HepG2 (cell line): ENCODE results near the gene SPCS1. TPM values are rescaled to one million over a fixed set of nuclear protein-coding genes. Genes with fewer than 3 reads are reported as not detected.

Experiments used
- CCDC6 ChIP-seq: sonication (generic); formaldehyde crosslinking; IDR thresholded peaks from 2 replicates; pipeline ENCODE4 v1.8.1; 2022; ENCODE audit warnings: mild to moderate bottlenecking, missing genetic modification reagents, moderate library complexity
- HHEX ChIP-seq: IDR thresholded peaks from 2 replicates; pipeline ENCODE4 v1.6.1; 2016; ENCODE audit warnings: control low read depth
- HOXA5 ChIP-seq: sonication (generic); formaldehyde crosslinking; IDR thresholded peaks from 2 replicates; pipeline ENCODE4 v1.4.0; 2020; ENCODE audit warnings: missing genetic modification reagents
- ISX ChIP-seq: sonication (generic); formaldehyde crosslinking; conservative IDR thresholded peaks from 2 replicates; pipeline ENCODE4 v1.5.0; 2020; ENCODE audit warnings: missing genetic modification reagents
- MAF1 ChIP-seq: sonication (generic); formaldehyde crosslinking; IDR thresholded peaks from 2 replicates; pipeline ENCODE4 v1.5.0; 2020; ENCODE audit warnings: missing genetic modification reagents, borderline replicate concordance
- PHB2 ChIP-seq: fragments of 450-650 bp; IDR thresholded peaks from 2 replicates; pipeline ENCODE4 v1.6.1; 2018; ENCODE audit not compliant: partially characterized antibody
- REXO4 ChIP-seq: sonication (generic); formaldehyde crosslinking; IDR thresholded peaks from 2 replicates; pipeline ENCODE4 v1.8.0; 2022; ENCODE audit warnings: missing genetic modification reagents, mild to moderate bottlenecking, borderline replicate concordance
- TARDBP ChIP-seq: sonication (generic); formaldehyde crosslinking; IDR thresholded peaks from 2 replicates; pipeline ENCODE4 v1.8.0; 2022; ENCODE audit warnings: mild to moderate bottlenecking, missing genetic modification reagents
- TBP ChIP-seq: sonication (generic); formaldehyde crosslinking; IDR thresholded peaks from 2 replicates; pipeline ENCODE4 v1.5.0; 2020; ENCODE audit warnings: missing genetic modification reagents
- THYN1 ChIP-seq: sonication (generic); formaldehyde crosslinking; IDR thresholded peaks from 2 replicates; pipeline ENCODE4 v1.8.1; 2023; ENCODE audit warnings: low read depth, mild to moderate bottlenecking, moderate library complexity, missing genetic modification reagents, borderline replicate concordance
- ZBTB20 ChIP-seq: sonication (generic); formaldehyde crosslinking; IDR thresholded peaks from 2 replicates; pipeline ENCODE4 v1.8.1; 2023; ENCODE audit warnings: missing genetic modification reagents, low read depth, mild to moderate bottlenecking, borderline replicate concordance
- ZFP36 ChIP-seq: fragments of 150-350 bp; IDR thresholded peaks from 2 replicates; pipeline ENCODE4 v1.6.1; 2018; ENCODE audit warnings: borderline replicate concordance, low read length, low read depth; ENCODE audit not compliant: partially characterized antibody
- ZFP36L1 ChIP-seq: sonication (generic); formaldehyde crosslinking; IDR thresholded peaks from 2 replicates; pipeline ENCODE4 v1.8.0; 2022; ENCODE audit warnings: mild to moderate bottlenecking, missing genetic modification reagents, moderate library complexity
- ZFP62 ChIP-seq: sonication (generic); formaldehyde crosslinking; IDR thresholded peaks from 2 replicates; pipeline ENCODE4 v1.4.0; 2020; ENCODE audit warnings: missing genetic modification reagents
- ZNF383 ChIP-seq: sonication (generic); formaldehyde crosslinking; IDR thresholded peaks from 2 replicates; pipeline ENCODE4 v1.4.0; 2020; ENCODE audit warnings: missing genetic modification reagents, mild to moderate bottlenecking, borderline replicate concordance
- ZNF839 ChIP-seq: sonication (generic); formaldehyde crosslinking; IDR thresholded peaks from 2 replicates; pipeline ENCODE4 v1.4.0; 2020; ENCODE audit warnings: missing genetic modification reagents, mild to moderate bottlenecking, borderline replicate concordance
- ZNF879 ChIP-seq: sonication (generic); formaldehyde crosslinking; IDR thresholded peaks from 2 replicates; pipeline ENCODE4 v1.8.1; 2023; ENCODE audit warnings: missing genetic modification reagents
- polyA plus RNA-seq, 8 experiments: library from polyadenylated mRNA; depleted of rRNA in 3 of 8; stranded (reverse) in 7 of 8; unstranded in 1 of 8; fragments of >200 nt; fragmentation: Illumina TruSeq in 4 of 8; extraction: Trizol in 4 of 8; gene quantifications; 2 replicates each; pipeline versions ENCODE4 v1.2.1 to v1.2.3, GENCODE V29; 2011 to 2016; ENCODE audit warnings: low read depth in 4 of 8, missing spikeins in 1 of 8, mixed read lengths in 1 of 8; ENCODE audit not compliant: insufficient read depth in 1 of 8
- total RNA-seq, 5 experiments: library from RNA; depleted of rRNA; stranded (reverse); fragments of >200 nt; fragmentation: Illumina TruSeq; extraction: Trizol; gene quantifications; 2 replicates each; pipeline ENCODE4 v1.2.3, GENCODE V29; 2016; ENCODE audit warnings: low read depth in 1 of 5
- TF ChIP-seq, protein P1 (sequence below): sonication (generic); formaldehyde crosslinking; IDR thresholded peaks from 2 replicates; pipeline ENCODE4 v1.5.1; 2020; ENCODE audit warnings: mild to moderate bottlenecking, missing genetic modification reagents, moderate library complexity
- TF ChIP-seq, protein P2 (sequence below): sonication (generic); formaldehyde crosslinking; conservative IDR thresholded peaks from 2 replicates; pipeline ENCODE4 v1.4.0; 2020; ENCODE audit warnings: missing genetic modification reagents
- TF ChIP-seq, protein P3 (sequence below): sonication (generic); formaldehyde crosslinking; IDR thresholded peaks from 2 replicates; pipeline ENCODE4 v1.4.0; 2020; ENCODE audit warnings: missing genetic modification reagents; ENCODE audit errors: not compliant biosample characterization
- TF ChIP-seq, protein P4 (sequence below): sonication (generic); formaldehyde crosslinking; IDR thresholded peaks from 2 replicates; pipeline ENCODE4 v1.9.0; 2021; ENCODE audit warnings: missing genetic modification reagents, mild to moderate bottlenecking, borderline replicate concordance
- TF ChIP-seq, protein P5 (sequence below): IDR thresholded peaks from 2 replicates; pipeline ENCODE4 v1.6.1; 2016; ENCODE audit warnings: low read depth, borderline replicate concordance
- TF ChIP-seq, protein P6 (sequence below): sonication (generic); formaldehyde crosslinking; IDR thresholded peaks from 2 replicates; pipeline ENCODE4 v1.8.1; 2023; ENCODE audit warnings: mild to moderate bottlenecking, moderate library complexity, missing genetic modification reagents

SPCS1 gene
- total and polyA plus RNA-seq, 2 of the 13 experiments (the other 11 are each of a cell fraction or from before 2014, with no cell fraction given) = 84.6 to 120 TPM

DNA sequence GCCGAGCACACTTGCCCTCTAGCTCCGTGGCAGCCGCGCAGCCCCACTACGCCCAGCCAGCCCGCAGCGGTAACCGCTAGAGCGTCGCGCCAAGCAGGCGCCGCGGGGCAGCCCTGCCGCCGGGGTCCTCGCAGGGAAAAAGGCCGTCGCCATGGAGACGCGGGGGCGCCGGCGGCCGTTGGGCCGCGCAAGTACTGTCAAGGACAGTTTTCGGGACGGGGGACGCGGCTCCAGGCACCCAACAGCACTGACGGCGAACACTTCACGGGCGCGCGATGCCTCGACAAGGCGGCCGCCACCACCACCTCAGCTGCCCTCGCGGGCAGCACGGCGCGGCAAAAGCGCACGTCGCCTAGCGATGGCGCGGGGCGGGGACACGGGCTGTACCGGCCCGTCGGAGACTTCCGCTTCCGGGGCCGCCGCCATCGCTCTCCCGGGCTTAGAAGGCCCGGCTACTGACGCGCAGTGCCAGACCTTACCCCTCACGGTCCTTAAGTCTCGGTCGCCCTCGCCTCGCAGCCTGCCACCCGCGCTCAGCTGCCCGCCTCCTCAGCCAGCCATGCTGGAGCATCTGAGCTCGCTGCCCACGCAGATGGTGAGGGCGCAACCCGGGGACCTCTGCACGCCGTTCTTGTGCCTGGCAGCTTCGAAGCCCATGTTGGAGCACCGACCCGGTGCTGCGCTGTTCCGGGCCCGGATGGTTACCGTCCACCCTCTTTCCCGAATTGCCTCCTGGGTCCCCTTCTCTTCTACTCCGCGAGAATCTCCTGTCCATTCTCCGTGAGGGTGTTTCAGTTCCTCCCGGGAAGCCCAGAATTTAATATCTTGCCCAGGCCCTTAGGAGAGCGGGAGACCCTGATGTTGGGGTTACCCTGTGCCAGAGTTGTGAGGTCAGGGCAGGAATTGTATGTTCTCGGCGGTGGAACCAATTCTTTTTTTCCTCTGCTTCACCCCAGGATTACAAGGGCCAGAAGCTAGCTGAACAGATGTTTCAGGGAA is at the start of gene SPCS1, which contains the start of gene GLT8D1 (continued):
- TF ChIP-seq, protein P1, sequence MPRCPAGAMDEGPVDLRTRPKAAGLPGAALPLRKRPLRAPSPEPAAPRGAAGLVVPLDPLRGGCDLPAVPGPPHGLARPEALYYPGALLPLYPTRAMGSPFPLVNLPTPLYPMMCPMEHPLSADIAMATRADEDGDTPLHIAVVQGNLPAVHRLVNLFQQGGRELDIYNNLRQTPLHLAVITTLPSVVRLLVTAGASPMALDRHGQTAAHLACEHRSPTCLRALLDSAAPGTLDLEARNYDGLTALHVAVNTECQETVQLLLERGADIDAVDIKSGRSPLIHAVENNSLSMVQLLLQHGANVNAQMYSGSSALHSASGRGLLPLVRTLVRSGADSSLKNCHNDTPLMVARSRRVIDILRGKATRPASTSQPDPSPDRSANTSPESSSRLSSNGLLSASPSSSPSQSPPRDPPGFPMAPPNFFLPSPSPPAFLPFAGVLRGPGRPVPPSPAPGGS = no peak
- no peak for TF ChIP-seq HHEX (CRISPR knock-in tag)
- no peak for TF ChIP-seq PHB2
- TF ChIP-seq, protein P2, sequence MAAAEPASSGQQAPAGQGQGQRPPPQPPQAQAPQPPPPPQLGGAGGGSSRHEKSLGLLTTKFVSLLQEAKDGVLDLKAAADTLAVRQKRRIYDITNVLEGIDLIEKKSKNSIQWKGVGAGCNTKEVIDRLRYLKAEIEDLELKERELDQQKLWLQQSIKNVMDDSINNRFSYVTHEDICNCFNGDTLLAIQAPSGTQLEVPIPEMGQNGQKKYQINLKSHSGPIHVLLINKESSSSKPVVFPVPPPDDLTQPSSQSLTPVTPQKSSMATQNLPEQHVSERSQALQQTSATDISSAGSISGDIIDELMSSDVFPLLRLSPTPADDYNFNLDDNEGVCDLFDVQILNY (CRISPR knock-in tag) = no peak; the same call in 1 of the 2 replicates
- TF ChIP-seq, protein P3, sequence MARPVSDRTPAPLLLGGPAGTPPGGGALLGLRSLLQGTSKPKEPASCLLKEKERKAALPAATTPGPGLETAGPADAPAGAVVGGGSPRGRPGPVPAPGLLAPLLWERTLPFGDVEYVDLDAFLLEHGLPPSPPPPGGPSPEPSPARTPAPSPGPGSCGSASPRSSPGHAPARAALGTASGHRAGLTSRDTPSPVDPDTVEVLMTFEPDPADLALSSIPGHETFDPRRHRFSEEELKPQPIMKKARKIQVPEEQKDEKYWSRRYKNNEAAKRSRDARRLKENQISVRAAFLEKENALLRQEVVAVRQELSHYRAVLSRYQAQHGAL = peak; percentile 2
- peak; percentile 72 for TF ChIP-seq HOXA5 (CRISPR knock-in tag)
- no peak for TF ChIP-seq THYN1
- TF ChIP-seq ZNF383 (CRISPR knock-in tag) = no peak
- peak; percentile 91 for TF ChIP-seq ZNF839 (CRISPR knock-in tag)
- TF ChIP-seq ISX (CRISPR knock-in tag) = no peak
- TF ChIP-seq, protein P4, sequence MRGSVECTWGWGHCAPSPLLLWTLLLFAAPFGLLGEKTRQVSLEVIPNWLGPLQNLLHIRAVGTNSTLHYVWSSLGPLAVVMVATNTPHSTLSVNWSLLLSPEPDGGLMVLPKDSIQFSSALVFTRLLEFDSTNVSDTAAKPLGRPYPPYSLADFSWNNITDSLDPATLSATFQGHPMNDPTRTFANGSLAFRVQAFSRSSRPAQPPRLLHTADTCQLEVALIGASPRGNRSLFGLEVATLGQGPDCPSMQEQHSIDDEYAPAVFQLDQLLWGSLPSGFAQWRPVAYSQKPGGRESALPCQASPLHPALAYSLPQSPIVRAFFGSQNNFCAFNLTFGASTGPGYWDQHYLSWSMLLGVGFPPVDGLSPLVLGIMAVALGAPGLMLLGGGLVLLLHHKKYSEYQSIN (CRISPR knock-in tag) = 0 out of 2 replicates have a peak, but pooled peaks have one; percentile 4
- TF ChIP-seq TBP (CRISPR knock-in tag) = no peak; the same call in 1 of the 2 replicates
- no peak for TF ChIP-seq ZNF879
- no peak for TF ChIP-seq TARDBP
- TF ChIP-seq ZBTB20 (CRISPR knock-in tag) = peak; percentile 44; the same call in 1 of the 2 replicates
- TF ChIP-seq, protein P5, sequence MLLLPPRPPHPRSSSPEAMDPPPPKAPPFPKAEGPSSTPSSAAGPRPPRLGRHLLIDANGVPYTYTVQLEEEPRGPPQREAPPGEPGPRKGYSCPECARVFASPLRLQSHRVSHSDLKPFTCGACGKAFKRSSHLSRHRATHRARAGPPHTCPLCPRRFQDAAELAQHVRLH (CRISPR knock-in tag) = 0 out of 2 replicates have a peak, but pooled peaks have one; percentile 35
- TF ChIP-seq ZFP36 = no peak
- no peak for TF ChIP-seq ZFP36L1 (CRISPR knock-in tag)
- TF ChIP-seq MAF1 (CRISPR knock-in tag) = peak; percentile 71; the same call in 1 of the 2 replicates
- TF ChIP-seq, protein P6, sequence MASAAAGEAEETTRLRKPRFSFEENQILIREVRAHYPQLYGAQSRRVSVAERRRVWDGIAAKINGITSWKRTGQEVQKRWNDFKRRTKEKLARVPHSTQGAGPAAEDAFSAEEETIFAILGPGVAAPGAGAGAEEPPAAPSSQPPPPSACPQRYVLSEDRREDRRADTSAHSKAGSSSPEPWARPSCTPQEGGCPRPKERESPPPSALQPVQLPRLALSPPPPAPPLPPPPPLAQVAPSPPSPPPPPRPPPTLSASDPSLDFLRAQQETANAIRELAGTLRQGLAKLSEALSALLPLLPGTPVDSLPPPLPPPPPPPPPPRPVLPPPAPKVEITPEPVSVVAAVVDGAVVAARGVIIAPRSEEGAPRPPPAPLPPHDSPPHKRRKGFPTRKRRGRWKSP (CRISPR knock-in tag) = peak; percentile 47; the same call in 1 of the 2 replicates
- TF ChIP-seq REXO4 (CRISPR knock-in tag) = no peak
- TF ChIP-seq CCDC6 (CRISPR knock-in tag) = no peak; the same call in none of the 2 replicates
- TF ChIP-seq ZFP62 (CRISPR knock-in tag) = no peak
